Placental pericyte (primary cell): Measurements from ENCODE around the gene HPCA. TPM values are rescaled to one million over a fixed set of nuclear protein-coding genes. Genes with fewer than 3 reads are reported as not detected.

ENCODE experiments used
- total RNA-seq: library from RNA; depleted of rRNA; stranded (reverse); fragments of >200 nt; gene quantifications from 2 replicates; pipeline ENCODE4 v1.2.3, GENCODE V29; 2012

The HPCA gene
- total RNA-seq = not detected in 2 replicates

GRCh38 chr1:32886004-32886827, at the start of gene HPCA:
TSS of gene HPCA (plus strand) at chr1:32886491. CDS start at chr1:32888899, 2,408 bp downstream.

GRCh38 chr1:32870615-32871363, 15.5 kb upstream of the HPCA start, which contains the start of gene FNDC5:
TSS of gene FNDC5 (minus strand) at chr1:32870912.

GRCh38 chr1:32900956-32901822, 14.9 kb downstream of the HPCA start, which contains the start of gene TMEM54:
TSS of gene TMEM54 (minus strand) at chr1:32901389. CDS start at chr1:32901238, 151 bp downstream.

Other genes starting within 250 kb of the HPCA start
- 30.4 and 32.2 TPM in 2 replicates for gene ZBTB8OS, start 235.9 kb upstream of the HPCA start, total RNA-seq
- gene RBBP4, start 235.3 kb upstream of the HPCA start, total RNA-seq = 126 and 163 TPM in 2 replicates
- 6.3 and 12.9 TPM in 2 replicates for gene SYNC, start 183.7 kb upstream of the HPCA start, total RNA-seq
- 154 and 303 TPM in 2 replicates for gene YARS1, start 69.1 kb upstream of the HPCA start, total RNA-seq
- 30.2 and 34.4 TPM in 2 replicates for gene S100PBP, start 68.8 kb upstream of the HPCA start, total RNA-seq
- 0.22 and 0.29 TPM in 2 replicates for gene FNDC5, start 15.6 kb upstream of the HPCA start, total RNA-seq
- 10.3 and 29.3 TPM in 2 replicates for gene TMEM54, start 14.9 kb downstream of the HPCA start, total RNA-seq
- gene RNF19B, start 78.3 kb downstream of the HPCA start, total RNA-seq = 24.5 and 35.9 TPM in 2 replicates
- gene AK2, start 150.4 kb downstream of the HPCA start, total RNA-seq = 143 and 235 TPM in 2 replicates
- 6.2 and 13.3 TPM in 2 replicates for gene AZIN2, start 194.7 kb downstream of the HPCA start, total RNA-seq